GM18861 (cell line): ENCODE results near the gene BEND3.
"Not testable (repeated sequence)": the region's sequence is repeated elsewhere in the genome, so short reads cannot be mapped to it uniquely, and the experiment has no call there.

ENCODE experiments used
- ATAC-seq: cut with Tn5 transposase; IDR thresholded peaks from one replicate; pipeline ENCODE4 v1.9.1; 2021; ENCODE audit not compliant: unreplicated experiment

Gene BEND3

GRCh38 chr6:107121964-107122495 lies 6.7 kb upstream of the BEND3 start:
- no peak for ATAC-seq

GRCh38 chr6:107121266-107121665 lies 6.0 kb upstream of the BEND3 start:
- no peak for ATAC-seq

- ATAC-seq: no peak
These were observed 5.1 kb upstream of the BEND3 start for GRCh38 chr6:107120404-107120803.

- no peak for ATAC-seq
These were observed 3.7 kb upstream of the BEND3 start for GRCh38 chr6:107118976-107119375.

- not testable (repeated sequence) for ATAC-seq
These were observed 3.2 kb upstream of the BEND3 start for GRCh38 chr6:107118540-107118939.

- no peak for ATAC-seq
These were observed 1.6 kb upstream of the BEND3 start for GRCh38 chr6:107116931-107117330.

GRCh38 chr6:107116328-107116892 lies 1.1 kb upstream of the BEND3 start:
- ATAC-seq: peak; percentile 33

- ATAC-seq: no peak
These were observed 496 bp upstream of the BEND3 start for GRCh38 chr6:107115695-107116327.

GRCh38 chr6:107114213-107114925 lies 946 bp downstream of the BEND3 start:
- peak; percentile 59 for ATAC-seq

- ATAC-seq: no peak
These were observed 5.1 kb downstream of the BEND3 start for GRCh38 chr6:107110200-107110599.

GRCh38 chr6:107108201-107108890 lies 7.0 kb downstream of the BEND3 start:
- ATAC-seq: no peak

- no peak for ATAC-seq
These were observed 7.5 kb downstream of the BEND3 start for GRCh38 chr6:107107791-107108190.

GRCh38 chr6:107106165-107106564 lies 9.2 kb downstream of the BEND3 start:
- ATAC-seq: no peak

- no peak for ATAC-seq
These were observed 9.7 kb downstream of the BEND3 start for GRCh38 chr6:107105511-107106116.

GRCh38 chr6:107103082-107103481 lies 12.2 kb downstream of the BEND3 start:
- ATAC-seq: no peak

- ATAC-seq: no peak
These were observed 12.9 kb downstream of the BEND3 start for GRCh38 chr6:107102414-107102805.

- no peak for ATAC-seq
These were observed 13.5 kb downstream of the BEND3 start for GRCh38 chr6:107101686-107102413.

- ATAC-seq: no peak
These were observed 14.1 kb downstream of the BEND3 start for GRCh38 chr6:107101211-107101610.

GRCh38 chr6:107098436-107099307 lies 16.6 kb downstream of the BEND3 start:
- no peak for ATAC-seq
